Measurements from ENCODE around the gene ALKBH8. TPM values are rescaled to one million over a fixed set of nuclear protein-coding genes. Genes with fewer than 3 reads are reported as not detected.

Gene ALKBH8
- total and polyA plus RNA-seq, 4 experiments from 2014 or later, result 3.5 to 15.2 (median 13.2) TPM

DNA sequence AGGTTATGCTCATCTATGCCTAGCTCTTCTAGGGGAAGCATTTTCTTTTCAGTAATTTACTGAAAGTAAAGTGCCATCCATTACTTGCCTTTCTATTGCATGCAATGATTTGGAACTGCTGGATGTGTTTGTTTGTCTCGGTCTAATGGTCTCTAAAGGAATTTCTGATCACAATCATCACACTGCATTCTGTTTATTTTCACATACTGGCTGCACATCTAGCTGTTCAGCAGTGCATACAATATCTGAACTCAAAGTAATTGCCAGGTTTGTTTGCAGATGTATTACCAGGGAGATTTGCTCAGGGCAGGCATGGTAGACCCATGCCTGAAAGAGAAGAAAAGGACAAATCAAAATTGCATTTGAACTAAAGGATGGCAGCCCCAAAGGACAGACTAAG is 71.5 kb downstream of the ALKBH8 start:
- no peaks in the 10 kb centered on the region for H3K9me3 Mint-ChIP-seq
- peaks cover 4 to 8% of the 10 kb centered on the region in 2 donors for H3K27me3 Mint-ChIP-seq

DNA sequence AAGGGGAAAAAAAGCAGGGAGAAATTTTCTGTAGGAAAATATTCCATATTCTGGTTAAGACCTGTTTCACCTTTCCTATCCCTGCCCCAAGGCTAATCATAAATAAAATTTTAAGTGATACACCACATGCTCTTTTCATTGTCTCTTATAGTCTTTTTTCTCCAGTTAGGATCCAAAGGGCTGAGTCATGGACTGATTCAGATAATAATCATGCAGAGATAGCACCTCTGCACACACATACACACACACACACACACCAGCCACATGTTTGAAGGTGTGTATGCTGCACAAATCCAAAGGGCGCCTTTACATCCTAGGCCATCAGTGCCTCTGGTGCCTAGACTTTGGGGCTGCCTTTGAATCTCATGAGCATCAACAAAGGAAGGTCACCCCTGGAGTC is 72.4 kb downstream of the ALKBH8 start:
- CTCF ChIA-PET (ENCODE audit: partially characterized antibody), result no interaction called here
- no peaks in the 10 kb centered on the region for H3K36me3 ChIP-seq (ENCODE audit: insufficient read depth, low read length)
- intact Hi-C loops (cut with micrococcal nuclease), result no loop called here

More for the DNA sequence above, 71.5 kb downstream of the ALKBH8 start:
- ChIA-PET CTCF (ENCODE audit: partially characterized antibody) (no interaction called here), POLR2A (ENCODE audit: partially characterized antibody) (no interaction called here)
- no peaks in the 10 kb centered on the region for H3K36me3 ChIP-seq (ENCODE audit: insufficient read depth, low read length)
- H3K4me1 ChIP-seq (ENCODE audit: insufficient read depth, low read length), result no peaks in the 10 kb centered on the region
- no peaks in the 10 kb centered on the region for H3K36me3 Mint-ChIP-seq
- no peaks in the 10 kb centered on the region for H3K27me3 ChIP-seq (ENCODE audit: insufficient read depth, low read length)
- H3K27ac Mint-ChIP-seq, result no peak overlapping the region
- intact Hi-C loops (cut with micrococcal nuclease), result no loop called here
- no peak overlapping the region for H3K27ac ChIP-seq (ENCODE audit: low read depth, low read length)
- H3K9me3 ChIP-seq (ENCODE audit: control insufficient read depth in 1 of 2, low read length in 2 of 2), result no peaks in the 10 kb centered on the region
- no peak for DNase-seq
- H3K4me1 Mint-ChIP-seq, result no peaks in the 10 kb centered on the region
- H3K4me3 ChIP-seq (ENCODE audit: low read length in 2 of 2), result no peak overlapping the region
- H3K4me3 Mint-ChIP-seq, result no peak overlapping the region

DNA sequence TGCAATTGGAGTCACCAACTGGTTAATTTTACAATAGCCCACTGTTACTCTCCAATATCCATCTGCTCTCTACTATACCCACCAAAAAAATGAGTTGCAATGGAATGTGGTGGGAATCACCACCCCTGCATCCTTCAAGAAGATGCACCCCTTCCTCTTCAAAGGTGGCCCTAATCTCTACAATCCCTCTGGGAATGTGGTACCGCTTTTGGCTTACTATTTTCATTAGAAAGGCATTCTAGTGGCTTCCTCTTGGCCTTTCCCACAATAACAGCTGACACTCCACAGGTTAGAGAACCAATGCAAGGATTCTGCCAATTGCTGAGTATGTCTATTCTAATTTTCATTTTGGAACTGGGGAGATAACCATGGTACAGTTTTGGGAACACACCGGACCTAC is 74.7 kb downstream of the ALKBH8 start:
- no peaks in the 10 kb centered on the region for H3K36me3 ChIP-seq (ENCODE audit: insufficient read depth, low read length)
- H3K4me1 ChIP-seq (ENCODE audit: insufficient read depth, low read length), result no peaks in the 10 kb centered on the region
- ChIA-PET POLR2A (ENCODE audit: partially characterized antibody) (no interaction called here), CTCF (ENCODE audit: partially characterized antibody) (no interaction called here)
- H3K4me3 ChIP-seq (ENCODE audit: low read length in 2 of 2), result no peak overlapping the region
- DNase-seq, result no peak
- H3K4me3 Mint-ChIP-seq, result no peak overlapping the region
- no peaks in the 10 kb centered on the region for H3K4me1 Mint-ChIP-seq
- intact Hi-C loops (cut with micrococcal nuclease), result no loop called here
- H3K27ac ChIP-seq (ENCODE audit: low read depth, low read length), result no peak overlapping the region
- no peaks in the 10 kb centered on the region for H3K27me3 ChIP-seq (ENCODE audit: insufficient read depth, low read length)
- H3K36me3 Mint-ChIP-seq, result no peaks in the 10 kb centered on the region
- peaks cover 4 to 8% of the 10 kb centered on the region in 2 donors for H3K27me3 Mint-ChIP-seq
- no peaks in the 10 kb centered on the region for H3K9me3 ChIP-seq (ENCODE audit: control insufficient read depth in 1 of 2, low read length in 2 of 2)
- peaks cover 0 to 6% (median 0%) of the 10 kb centered on the region in 8 donors for H3K9me3 Mint-ChIP-seq
- no peak overlapping the region for H3K27ac Mint-ChIP-seq

More for the DNA sequence above, 72.4 kb downstream of the ALKBH8 start:
- Mint-ChIP-seq H3K9me3 (peaks cover 0 to 6% (median 0%) of the 10 kb centered on the region in 8 donors), H3K4me1 (no peaks in the 10 kb centered on the region), H3K36me3 (no peaks in the 10 kb centered on the region), H3K27me3 (peaks cover 4 to 8% of the 10 kb centered on the region in 2 donors), H3K4me3 (no peak overlapping the region), H3K27ac (no peak overlapping the region)
- no peaks in the 10 kb centered on the region for H3K9me3 ChIP-seq (ENCODE audit: control insufficient read depth in 1 of 2, low read length in 2 of 2)
- H3K27me3 ChIP-seq (ENCODE audit: insufficient read depth, low read length), result no peaks in the 10 kb centered on the region
- no peak for DNase-seq
- H3K4me3 ChIP-seq (ENCODE audit: low read length in 2 of 2), result no peak overlapping the region
- POLR2A ChIA-PET (ENCODE audit: partially characterized antibody), result no interaction called here
- no peaks in the 10 kb centered on the region for H3K4me1 ChIP-seq (ENCODE audit: insufficient read depth, low read length)
- no peak overlapping the region for H3K27ac ChIP-seq (ENCODE audit: low read depth, low read length)

DNA sequence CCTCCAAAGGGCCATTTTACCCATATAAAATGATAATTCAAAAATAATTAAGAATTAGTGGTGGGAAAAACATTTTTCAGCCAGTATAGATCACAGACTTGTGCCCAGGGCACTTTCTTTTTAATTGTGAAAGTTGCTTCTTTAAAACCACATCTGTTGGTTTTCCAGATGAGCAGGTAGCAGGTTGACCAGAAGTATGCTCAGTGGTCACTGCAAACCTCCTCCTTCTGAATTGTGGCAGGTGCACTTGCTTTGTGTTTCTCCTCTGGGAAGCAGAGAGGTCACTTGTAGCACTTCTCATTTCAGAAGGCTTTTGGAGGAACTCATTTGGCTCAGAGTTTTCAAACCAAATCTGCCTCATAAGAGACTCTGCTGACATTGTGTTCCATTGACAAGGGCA is 83.3 kb downstream of the ALKBH8 start:
- Histone ChIP-seq H3K27ac (ENCODE audit: low read depth, low read length) (no peak overlapping the region), H3K27me3 (ENCODE audit: insufficient read depth, low read length) (no peaks in the 10 kb centered on the region), H3K9me3 (ENCODE audit: control insufficient read depth in 1 of 2, low read length in 2 of 2) (no peaks in the 10 kb centered on the region), H3K4me3 (ENCODE audit: low read length in 2 of 2) (no peak overlapping the region), H3K4me1 (ENCODE audit: insufficient read depth, low read length) (no peaks in the 10 kb centered on the region), H3K36me3 (ENCODE audit: insufficient read depth, low read length) (no peaks in the 10 kb centered on the region)
- Mint-ChIP-seq H3K36me3 (no peaks in the 10 kb centered on the region), H3K9me3 (no peaks in the 10 kb centered on the region), H3K4me3 (no peak overlapping the region), H3K27ac (no peak overlapping the region), H3K27me3 (peaks cover 9 to 11% of the 10 kb centered on the region in 2 donors), H3K4me1 (no peaks in the 10 kb centered on the region)
- no peak for DNase-seq
- CTCF ChIA-PET (ENCODE audit: partially characterized antibody), result no interaction called here
- intact Hi-C loops (cut with micrococcal nuclease), result no loop called here
- POLR2A ChIA-PET (ENCODE audit: partially characterized antibody), result no interaction called here

DNA sequence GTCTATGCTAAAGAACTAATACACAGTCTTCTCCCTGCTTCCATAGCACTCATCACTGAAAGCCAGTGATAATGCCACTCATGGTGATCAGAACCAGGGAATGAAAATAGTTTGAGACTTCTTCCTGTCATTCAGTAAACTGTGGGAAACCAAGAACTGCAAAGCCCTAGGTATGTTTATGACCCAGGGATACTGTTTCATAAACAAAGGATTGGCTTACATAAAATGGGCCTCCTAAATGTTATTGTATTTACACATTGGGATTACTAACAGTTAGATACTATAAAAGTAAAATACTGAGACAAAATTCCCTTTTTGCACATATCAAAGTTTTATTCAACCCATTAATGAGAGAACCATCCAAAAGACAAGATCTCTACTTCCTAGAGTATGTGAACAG is 86.6 kb downstream of the ALKBH8 start:
- Mint-ChIP-seq H3K4me3 (no peak overlapping the region), H3K36me3 (no peaks in the 10 kb centered on the region), H3K4me1 (no peaks in the 10 kb centered on the region), H3K27me3 (peaks cover 23 to 30% of the 10 kb centered on the region in 2 donors), H3K27ac (no peak overlapping the region), H3K9me3 (no peaks in the 10 kb centered on the region)
- Histone ChIP-seq H3K4me1 (ENCODE audit: insufficient read depth, low read length) (no peaks in the 10 kb centered on the region), H3K27ac (ENCODE audit: low read depth, low read length) (no peak overlapping the region), H3K27me3 (ENCODE audit: insufficient read depth, low read length) (no peaks in the 10 kb centered on the region), H3K9me3 (ENCODE audit: control insufficient read depth in 1 of 2, low read length in 2 of 2) (no peaks in the 10 kb centered on the region), H3K4me3 (ENCODE audit: low read length in 2 of 2) (no peak overlapping the region), H3K36me3 (ENCODE audit: insufficient read depth, low read length) (no peaks in the 10 kb centered on the region)
- CTCF ChIA-PET (ENCODE audit: partially characterized antibody), result no interaction called here
- intact Hi-C loops (cut with micrococcal nuclease), result no loop called here
- DNase-seq, result no peak
- POLR2A ChIA-PET (ENCODE audit: partially characterized antibody), result no interaction called here

DNA sequence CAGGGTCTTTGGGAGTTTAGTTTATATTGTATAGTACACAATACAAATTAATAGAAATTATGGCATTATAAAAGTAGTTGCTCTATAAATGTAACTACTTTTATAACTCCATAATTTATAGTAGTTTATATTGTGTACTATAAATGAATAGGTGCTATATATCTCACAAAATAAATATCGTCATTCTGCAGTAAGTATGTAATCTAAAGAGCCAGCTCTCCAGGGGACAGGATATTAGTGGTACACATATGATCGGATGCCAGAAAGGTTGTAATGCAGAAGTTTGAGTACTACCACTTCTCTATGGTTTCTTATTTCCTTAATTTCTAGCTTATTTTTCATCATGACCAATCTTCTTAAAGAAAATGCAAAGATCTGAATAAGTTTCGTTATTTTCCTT is 87.7 kb downstream of the ALKBH8 start:
- no peaks in the 10 kb centered on the region for H3K27me3 ChIP-seq (ENCODE audit: insufficient read depth, low read length)
- H3K27ac Mint-ChIP-seq, result no peak overlapping the region
- no peaks in the 10 kb centered on the region for H3K9me3 Mint-ChIP-seq

DNA sequence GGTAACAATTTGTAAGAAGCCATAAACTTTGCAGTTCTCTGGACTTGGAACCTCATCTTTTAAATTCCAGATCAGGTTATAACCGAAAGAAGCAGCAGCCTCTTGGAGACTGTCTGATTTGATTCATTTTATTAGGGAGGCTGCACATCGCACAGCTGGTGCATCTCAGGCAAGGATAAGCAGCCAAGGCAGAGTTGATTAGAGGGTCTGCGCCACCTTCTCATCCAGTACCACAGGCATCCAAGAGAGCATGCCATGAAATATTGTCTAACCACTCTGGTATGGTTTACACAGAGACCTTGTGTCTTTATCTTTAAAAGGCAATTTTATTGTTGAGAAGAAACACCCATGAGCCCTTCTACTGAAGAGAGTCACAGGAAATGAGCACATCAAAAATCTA is 91.7 kb downstream of the ALKBH8 start:
- Histone ChIP-seq H3K4me3 (ENCODE audit: low read length in 2 of 2) (no peak overlapping the region), H3K27ac (ENCODE audit: low read depth, low read length) (no peak overlapping the region), H3K36me3 (ENCODE audit: insufficient read depth, low read length) (no peaks in the 10 kb centered on the region), H3K27me3 (ENCODE audit: insufficient read depth, low read length) (no peaks in the 10 kb centered on the region), H3K4me1 (ENCODE audit: insufficient read depth, low read length) (no peaks in the 10 kb centered on the region), H3K9me3 (ENCODE audit: control insufficient read depth in 1 of 2, low read length in 2 of 2) (no peaks in the 10 kb centered on the region)
- DNase-seq, result no peak
- Mint-ChIP-seq H3K27ac (no peak overlapping the region), H3K27me3 (peaks cover 26 to 44% of the 10 kb centered on the region in 2 donors), H3K36me3 (no peaks in the 10 kb centered on the region), H3K4me1 (no peaks in the 10 kb centered on the region), H3K9me3 (peaks cover 0 to 2% (median 0%) of the 10 kb centered on the region in 8 donors), H3K4me3 (no peak overlapping the region)
- ChIA-PET CTCF (ENCODE audit: partially characterized antibody) (no interaction called here), POLR2A (ENCODE audit: partially characterized antibody) (no interaction called here)
- intact Hi-C loops (cut with micrococcal nuclease), result no loop called here

More for the DNA sequence above, 87.7 kb downstream of the ALKBH8 start:
- Mint-ChIP-seq H3K4me3 (no peak overlapping the region), H3K4me1 (no peaks in the 10 kb centered on the region), H3K27me3 (peaks cover 23 to 35% of the 10 kb centered on the region in 2 donors), H3K36me3 (no peaks in the 10 kb centered on the region)
- Histone ChIP-seq H3K4me3 (ENCODE audit: low read length in 2 of 2) (no peak overlapping the region), H3K27ac (ENCODE audit: low read depth, low read length) (no peak overlapping the region), H3K36me3 (ENCODE audit: insufficient read depth, low read length) (no peaks in the 10 kb centered on the region), H3K9me3 (ENCODE audit: control insufficient read depth in 1 of 2, low read length in 2 of 2) (no peaks in the 10 kb centered on the region), H3K4me1 (ENCODE audit: insufficient read depth, low read length) (no peaks in the 10 kb centered on the region)
- CTCF ChIA-PET (ENCODE audit: partially characterized antibody), result no interaction called here
- intact Hi-C loops (cut with micrococcal nuclease), result no loop called here
- POLR2A ChIA-PET (ENCODE audit: partially characterized antibody), result no interaction called here
- DNase-seq, result no peak

DNA sequence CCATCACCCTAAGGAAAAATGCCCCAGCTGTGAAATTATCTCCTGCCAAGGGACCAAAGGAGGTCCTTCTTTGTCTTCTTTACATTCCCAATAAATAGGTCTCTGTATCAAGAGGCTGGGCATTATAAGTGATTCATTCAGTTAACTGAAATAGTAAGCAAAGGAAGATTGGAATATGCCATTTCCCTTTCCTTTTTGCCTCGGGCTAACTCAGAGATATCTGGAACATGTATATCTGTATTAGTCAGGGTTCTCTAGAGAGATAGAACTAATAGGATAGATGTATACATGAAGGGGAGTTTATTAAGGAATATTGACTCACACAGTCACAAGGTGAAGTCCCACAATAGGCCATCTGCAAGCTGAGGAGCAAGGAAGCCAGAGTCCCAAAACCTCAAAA is 92.6 kb downstream of the ALKBH8 start:
- no peaks in the 10 kb centered on the region for H3K9me3 ChIP-seq (ENCODE audit: control insufficient read depth in 1 of 2, low read length in 2 of 2)
- H3K4me1 ChIP-seq (ENCODE audit: insufficient read depth, low read length), result no peaks in the 10 kb centered on the region
- Mint-ChIP-seq H3K36me3 (no peaks in the 10 kb centered on the region), H3K9me3 (peaks cover 0 to 2% (median 0%) of the 10 kb centered on the region in 8 donors), H3K4me3 (no peak overlapping the region), H3K27ac (no peak overlapping the region), H3K4me1 (no peaks in the 10 kb centered on the region), H3K27me3 (peaks cover 26 to 49% of the 10 kb centered on the region in 2 donors)
- H3K27ac ChIP-seq (ENCODE audit: low read depth, low read length), result no peak overlapping the region
- intact Hi-C loops (cut with micrococcal nuclease), result no loop called here
- CTCF ChIA-PET (ENCODE audit: partially characterized antibody), result no interaction called here
- H3K27me3 ChIP-seq (ENCODE audit: insufficient read depth, low read length), result no peaks in the 10 kb centered on the region
- POLR2A ChIA-PET (ENCODE audit: partially characterized antibody), result no interaction called here
- DNase-seq, result no peak
- H3K36me3 ChIP-seq (ENCODE audit: insufficient read depth, low read length), result no peaks in the 10 kb centered on the region
- no peak overlapping the region for H3K4me3 ChIP-seq (ENCODE audit: low read length in 2 of 2)
